Mucosa of rectum (tissue), 2 donors: Measurements from ENCODE around the gene ANKH.

Experiments used
- H3K27ac ChIP-seq, 2 donors: one replicate each; pipeline ENCODE4 v1.7.0; 2013; ENCODE audit warnings: inconsistent platforms in 2 of 2, low read depth in 2 of 2, low read length in 2 of 2
- H3K27me3 ChIP-seq, 2 donors: one replicate each; pipeline ENCODE4 v1.7.0; 2013; ENCODE audit warnings: low read length in 2 of 2; ENCODE audit not compliant: control insufficient read depth in 2 of 2, insufficient read depth in 2 of 2
- H3K36me3 ChIP-seq, 2 donors: one replicate each; pipeline ENCODE4 v1.7.0; 2013; ENCODE audit warnings: low read length in 2 of 2; ENCODE audit not compliant: control insufficient read depth in 2 of 2, insufficient read depth in 2 of 2
- H3K4me1 ChIP-seq, 2 donors: one replicate each; pipeline ENCODE4 v1.7.0; 2013; ENCODE audit warnings: low read length in 2 of 2, mild to moderate bottlenecking in 1 of 2; ENCODE audit not compliant: control insufficient read depth in 2 of 2, insufficient read depth in 2 of 2
- H3K4me3 ChIP-seq, 2 donors: one replicate each; pipeline ENCODE4 v1.7.0; 2013; ENCODE audit warnings: low read length in 2 of 2
- H3K9ac ChIP-seq, 2 donors: one replicate each; pipeline ENCODE4 v1.7.0; 2013; ENCODE audit warnings: low read length in 2 of 2, low read depth in 1 of 2, mild to moderate bottlenecking in 1 of 2
- H3K9me3 ChIP-seq, 2 donors: one replicate each; pipeline ENCODE4 v1.7.0; 2013; ENCODE audit warnings: low read length in 2 of 2; ENCODE audit not compliant: control insufficient read depth in 2 of 2
- donor health status: healthy.
- donor health status: Normal muscosa, but diverticular disease.

ANKH gene

GRCh38 chr5:14712666-14713065, 158.9 kb downstream of the ANKH start:
- H3K36me3 ChIP-seq: peaks cover 58 to 81% of the 10 kb centered on the region in 2 donors

GRCh38 chr5:14712131-14712530, 159.4 kb downstream of the ANKH start:
- Histone ChIP-seq H3K27me3 (no peaks in the 10 kb centered on the region), H3K9me3 (no peaks in the 10 kb centered on the region), H3K36me3 (peaks cover 58 to 78% of the 10 kb centered on the region in 2 donors)

More at GRCh38 chr5:14712666-14713065, 158.9 kb downstream of the ANKH start:
- no peaks in the 10 kb centered on the region for H3K9me3 ChIP-seq
- no peak overlapping the region for H3K27ac ChIP-seq
- H3K9ac ChIP-seq: no peak overlapping the region
- no peak overlapping the region for H3K4me3 ChIP-seq
- no peaks in the 10 kb centered on the region for H3K27me3 ChIP-seq
- peaks cover 3 to 4% of the 10 kb centered on the region in 2 donors for H3K4me1 ChIP-seq

GRCh38 chr5:14710313-14710994, 161.1 kb downstream of the ANKH start:
- Histone ChIP-seq H3K9ac (no peak overlapping the region), H3K27ac (no peak overlapping the region), H3K4me3 (no peak overlapping the region), H3K4me1 (peaks cover 0 to 3% of the 10 kb centered on the region in 2 donors), H3K36me3 (peaks cover 68 to 74% of the 10 kb centered on the region in 2 donors), H3K27me3 (no peaks in the 10 kb centered on the region), H3K9me3 (no peaks in the 10 kb centered on the region)

More at GRCh38 chr5:14712131-14712530, 159.4 kb downstream of the ANKH start:
- Histone ChIP-seq H3K9ac (no peak overlapping the region), H3K27ac (no peak overlapping the region), H3K4me3 (no peak overlapping the region), H3K4me1 (peaks cover 3 to 4% of the 10 kb centered on the region in 2 donors)

GRCh38 chr5:14708551-14708950, 163.0 kb downstream of the ANKH start:
- Histone ChIP-seq H3K27ac (no peak overlapping the region), H3K9me3 (no peaks in the 10 kb centered on the region), H3K27me3 (no peaks in the 10 kb centered on the region), H3K4me1 (peaks cover 0 to 3% of the 10 kb centered on the region in 2 donors), H3K9ac (no peak overlapping the region), H3K4me3 (no peak overlapping the region), H3K36me3 (peaks cover 58 to 63% of the 10 kb centered on the region in 2 donors)

- H3K27ac ChIP-seq: no peak overlapping the region
- no peak overlapping the region for H3K9ac ChIP-seq
- H3K9me3 ChIP-seq: no peaks in the 10 kb centered on the region
- H3K36me3 ChIP-seq: peaks cover 52 to 60% of the 10 kb centered on the region in 2 donors
- peaks cover 0 to 3% of the 10 kb centered on the region in 2 donors for H3K4me1 ChIP-seq
- H3K27me3 ChIP-seq: no peaks in the 10 kb centered on the region
- H3K4me3 ChIP-seq: no peak overlapping the region
Observed at GRCh38 chr5:14707811-14708390, 163.7 kb downstream of the ANKH start.

GRCh38 chr5:14706615-14707021, 165.0 kb downstream of the ANKH start:
- Histone ChIP-seq H3K27me3 (no peaks in the 10 kb centered on the region), H3K27ac (peak overlapping the region in 1 of 2 donors; percentile 5), H3K36me3 (peaks cover 43 to 55% of the 10 kb centered on the region in 2 donors), H3K9me3 (no peaks in the 10 kb centered on the region), H3K4me3 (no peak overlapping the region), H3K4me1 (peaks cover 0 to 3% of the 10 kb centered on the region in 2 donors), H3K9ac (no peak overlapping the region)

- no peaks in the 10 kb centered on the region for H3K27me3 ChIP-seq
- H3K27ac ChIP-seq: no peak overlapping the region
- peaks cover 32 to 46% of the 10 kb centered on the region in 2 donors for H3K36me3 ChIP-seq
- peaks cover 0 to 3% of the 10 kb centered on the region in 2 donors for H3K4me1 ChIP-seq
- no peaks in the 10 kb centered on the region for H3K9me3 ChIP-seq
- no peak overlapping the region for H3K4me3 ChIP-seq
- no peak overlapping the region for H3K9ac ChIP-seq
Observed at GRCh38 chr5:14705556-14705955, 166.0 kb downstream of the ANKH start.

- Histone ChIP-seq H3K27ac (no peak overlapping the region), H3K4me3 (no peak overlapping the region), H3K27me3 (no peaks in the 10 kb centered on the region), H3K4me1 (peaks cover 0 to 3% of the 10 kb centered on the region in 2 donors), H3K9ac (no peak overlapping the region), H3K36me3 (peaks cover 38 to 53% of the 10 kb centered on the region in 2 donors), H3K9me3 (no peaks in the 10 kb centered on the region)
Observed at GRCh38 chr5:14702238-14702839, 169.2 kb downstream of the ANKH start.

GRCh38 chr5:14701556-14701955, 170.0 kb downstream of the ANKH start:
- Histone ChIP-seq H3K27me3 (no peaks in the 10 kb centered on the region), H3K4me3 (no peak overlapping the region), H3K27ac (no peak overlapping the region), H3K9ac (no peak overlapping the region), H3K36me3 (peaks cover 39 to 57% of the 10 kb centered on the region in 2 donors), H3K9me3 (no peaks in the 10 kb centered on the region), H3K4me1 (no peaks in the 10 kb centered on the region)
